Stimulated activated naive CD8-positive, alpha-beta T cell treated with anti-CD3 and anti-CD28 coated beads, Interleukin-15, Interleukin-2, amounts not matched to agents 100 U/mL and 50 U/mL, for 24 hours (primary cell): ENCODE data around the gene INCENP.

Experiments
- ATAC-seq: fragments of 150-1000 bp; cut with Tn5 transposase; one replicate; pipeline ENCODE4 v1.10.0; 2021
- DNase-seq: peaks from one replicate; pipeline ENCODE4 v3.0.0; 2021

INCENP gene

DNA sequence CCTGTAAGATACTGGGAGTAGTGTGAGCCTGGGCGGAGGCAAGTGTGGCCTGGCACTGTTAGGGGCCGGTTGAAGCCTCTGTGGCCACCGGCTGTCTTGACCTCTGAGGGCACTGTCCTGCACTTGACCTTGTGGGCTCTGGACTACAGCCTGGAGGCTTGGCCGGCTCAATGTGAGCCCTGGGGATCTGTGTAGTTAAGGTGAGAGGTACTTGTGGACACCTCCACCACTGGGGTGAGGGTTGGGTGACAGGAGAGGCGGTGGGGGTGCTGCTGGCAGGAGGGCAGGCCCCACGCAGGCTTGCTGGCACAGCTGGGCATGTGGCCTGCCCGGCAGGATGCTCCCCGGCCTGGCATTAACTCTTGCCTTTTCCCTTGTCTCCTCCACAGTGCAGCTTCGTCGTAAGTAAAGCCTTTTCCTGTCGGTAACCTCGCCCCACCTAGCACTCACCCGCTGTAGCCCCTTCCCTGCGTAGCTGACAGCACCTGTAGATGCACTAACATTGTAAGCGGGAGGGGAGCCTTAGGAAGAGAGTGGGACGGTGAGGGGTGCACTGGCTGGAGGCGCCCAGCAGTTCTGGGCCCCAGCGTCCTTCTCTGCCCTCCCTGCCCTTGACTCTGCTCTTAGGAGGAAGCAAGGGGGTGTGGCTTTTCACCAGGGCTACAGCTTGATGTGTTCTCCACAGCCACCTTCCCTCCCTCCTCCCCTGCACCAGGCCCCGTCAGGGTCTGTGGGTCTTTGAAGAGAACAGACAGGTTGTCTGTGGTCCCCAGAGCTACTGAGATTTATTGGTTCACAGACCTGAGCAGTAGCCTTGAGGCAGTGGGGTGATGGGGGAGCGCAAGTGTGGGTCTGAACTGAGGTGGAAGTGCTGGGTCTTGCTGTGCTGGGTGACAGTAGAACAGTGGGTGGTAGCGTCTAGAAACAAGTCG lies 17.6 kb downstream of the INCENP start:
- ATAC-seq (no peak), DNase-seq (no peak)

DNA sequence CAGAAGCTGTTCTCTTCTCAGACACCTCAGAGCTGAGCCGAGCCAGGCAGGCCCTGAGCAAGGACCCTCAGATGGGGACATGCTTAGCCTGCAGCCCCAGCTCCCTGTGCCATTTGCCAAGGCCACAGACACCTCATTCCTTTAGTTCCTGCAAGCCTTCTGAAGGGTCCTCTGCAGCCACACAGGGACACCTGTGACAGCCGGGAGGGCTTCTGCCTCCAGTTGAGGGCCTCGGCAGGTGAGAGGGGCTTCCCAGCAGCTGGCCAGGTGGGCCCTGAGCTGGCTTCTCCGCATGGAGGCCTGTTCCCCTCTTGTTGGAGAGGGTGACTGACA lies 18.2 kb downstream of the INCENP start:
- DNase-seq (no peak), ATAC-seq (no peak)

- ATAC-seq, result no peak
- DNase-seq, result no peak
Measured at GRCh38 chr11:62142921-62143320, 19.1 kb downstream of the INCENP start.

- DNase-seq, result no peak
- no peak for ATAC-seq
Measured at GRCh38 chr11:62143727-62144126, 19.9 kb downstream of the INCENP start.

GRCh38 chr11:62144641-62145255 lies 20.9 kb downstream of the INCENP start:
- ATAC-seq, result no peak
- no peak for DNase-seq

GRCh38 chr11:62145261-62145871 lies 21.6 kb downstream of the INCENP start:
- no peak for ATAC-seq
- no peak for DNase-seq

GRCh38 chr11:62146476-62147200 lies 22.8 kb downstream of the INCENP start:
- ATAC-seq (no peak), DNase-seq (no peak)

DNA sequence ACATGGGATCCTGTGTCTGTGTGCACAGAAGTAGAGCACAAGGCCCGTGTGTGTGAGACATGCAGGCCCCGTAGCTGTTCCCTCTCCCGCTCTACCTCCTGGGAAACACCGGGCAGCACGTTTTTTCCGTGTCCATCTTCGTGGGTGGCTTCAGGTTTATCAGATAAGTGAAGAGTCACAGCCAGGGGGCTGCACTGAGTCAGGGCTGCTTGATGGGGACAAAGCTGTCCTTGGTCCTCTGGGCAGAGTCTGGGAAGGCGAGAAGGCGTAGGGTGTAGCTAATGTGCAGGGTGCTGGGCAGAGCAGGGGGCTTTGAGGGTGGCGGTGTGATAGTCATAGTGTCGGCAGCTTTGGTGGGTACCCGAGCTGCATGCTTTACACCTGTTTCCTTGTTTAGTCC lies 23.7 kb downstream of the INCENP start:
- DNase-seq (no peak), ATAC-seq (no peak)

GRCh38 chr11:62148271-62148980 lies 24.6 kb downstream of the INCENP start:
- no peak for DNase-seq
- ATAC-seq, result no peak

GRCh38 chr11:62149986-62150886 lies 26.4 kb downstream of the INCENP start:
- no peak for ATAC-seq

DNA sequence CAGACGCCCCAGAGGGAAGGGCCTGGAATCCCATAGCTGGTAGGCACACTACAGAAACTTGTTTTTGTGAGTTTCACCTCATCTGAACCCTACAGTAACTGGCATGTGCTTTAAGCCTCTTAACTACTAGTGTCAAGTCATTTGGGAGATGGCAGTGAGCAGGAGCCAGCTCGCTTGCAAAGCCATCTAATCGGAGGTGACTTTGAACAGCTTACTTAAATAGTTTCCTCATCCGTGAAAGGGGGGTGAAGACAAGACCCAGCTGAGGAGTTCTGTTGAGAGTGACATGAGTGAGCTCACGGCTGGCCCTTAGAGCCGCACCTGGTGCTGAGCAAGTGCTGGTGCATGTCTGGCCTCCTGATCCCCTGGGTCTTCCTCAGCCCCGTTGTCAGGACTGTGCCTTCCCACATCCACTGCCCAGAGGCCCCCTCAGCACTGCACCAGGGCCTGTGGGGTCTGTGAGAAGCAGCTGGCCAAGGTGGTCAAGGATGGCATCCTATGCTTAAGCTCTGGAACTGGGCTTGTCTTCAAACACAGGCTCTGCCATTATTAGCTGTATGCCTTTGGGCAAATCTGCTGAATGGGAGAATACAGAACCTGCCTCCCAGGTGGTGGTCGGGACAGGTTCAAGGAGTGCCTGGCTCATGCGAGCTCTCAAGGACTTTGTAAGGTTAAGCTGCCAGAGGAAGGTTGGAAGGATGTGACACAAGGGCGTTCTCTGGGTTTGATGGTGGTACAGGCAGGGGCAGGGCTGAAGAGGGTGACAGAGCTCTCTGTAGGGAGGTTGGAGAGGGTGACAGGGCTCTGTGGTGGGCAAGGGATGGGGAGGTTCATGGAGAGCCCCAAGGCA lies 27.3 kb downstream of the INCENP start:
- ATAC-seq, result no peak
- DNase-seq, result no peak

More at GRCh38 chr11:62149986-62150886, 26.4 kb downstream of the INCENP start:
- DNase-seq, result no peak

DNA sequence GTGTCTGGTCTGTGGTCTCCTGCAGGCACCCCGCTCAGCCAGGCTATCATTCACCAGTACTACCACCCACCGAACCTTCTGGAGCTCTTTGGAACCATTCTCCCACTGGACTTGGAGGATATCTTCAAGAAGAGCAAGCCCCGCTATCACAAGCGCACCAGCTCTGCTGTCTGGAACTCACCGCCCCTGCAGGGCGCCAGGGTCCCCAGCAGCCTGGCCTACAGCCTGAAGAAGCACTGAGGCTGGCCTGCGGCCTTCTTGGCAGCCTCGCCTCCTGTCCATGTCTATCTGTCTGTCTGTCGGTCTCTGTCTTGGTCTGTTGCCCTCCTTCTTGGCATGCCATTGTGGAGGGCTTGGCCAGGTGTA lies 27.9 kb downstream of the INCENP start:
- no peak for ATAC-seq

DNA sequence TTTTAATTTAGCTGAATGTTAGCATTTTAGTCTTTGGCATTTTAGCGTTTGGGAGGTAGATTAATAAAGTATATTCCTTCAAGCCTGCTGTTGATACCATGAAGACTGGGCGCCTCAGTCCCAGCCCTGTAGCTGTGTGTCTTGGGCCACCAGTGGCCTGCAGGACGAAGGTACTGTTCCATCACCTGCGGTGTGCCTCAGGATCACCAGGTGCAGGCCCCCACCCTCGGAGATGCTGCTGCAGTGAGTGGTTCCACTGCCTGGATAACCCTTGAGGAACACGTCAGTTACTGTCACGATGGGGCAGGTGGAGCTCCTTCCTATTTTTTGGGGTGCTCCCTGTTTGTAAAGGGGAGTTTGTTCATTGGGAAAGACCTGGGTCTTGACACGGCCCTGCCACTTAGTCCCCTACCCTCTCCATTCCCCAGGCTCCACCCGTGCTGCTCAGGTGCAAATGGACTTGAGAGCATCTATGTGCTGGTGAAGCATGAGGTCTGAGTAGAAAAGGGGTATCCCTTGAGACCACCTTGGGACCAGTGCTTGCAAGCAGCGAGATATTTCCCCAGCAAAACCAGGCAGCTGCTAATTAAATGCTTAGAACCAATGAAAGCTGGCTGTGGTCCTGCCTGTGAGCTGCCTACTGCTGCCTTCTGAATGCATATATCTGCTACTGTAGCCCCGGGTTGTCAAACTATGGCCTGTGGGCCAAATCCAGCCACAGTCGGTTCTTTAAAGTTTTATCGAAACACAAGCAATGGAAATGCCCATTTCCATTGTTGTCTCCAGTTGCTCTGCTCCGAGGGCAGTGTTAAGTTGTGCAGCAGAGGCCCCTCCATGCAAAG lies 28.7 kb downstream of the INCENP start:
- ATAC-seq, result no peak
- no peak for DNase-seq

More for the DNA sequence above, 27.9 kb downstream of the INCENP start:
- DNase-seq, result no peak

DNA sequence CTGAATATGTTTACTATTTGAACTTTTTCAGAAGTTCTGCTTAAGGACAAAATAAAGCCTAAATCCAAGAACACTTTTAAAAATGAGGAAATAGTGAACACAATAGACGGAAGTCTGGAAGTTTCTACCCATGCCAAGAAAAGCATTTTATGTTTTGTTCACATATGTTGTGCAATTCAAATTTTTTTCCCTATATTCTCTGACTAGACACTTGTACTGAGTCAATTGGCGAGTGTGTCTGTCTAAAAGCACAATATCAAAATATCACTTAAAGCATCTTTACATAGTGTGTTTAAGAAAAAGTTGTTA lies 29.2 kb downstream of the INCENP start:
- DNase-seq, result no peak
- no peak for ATAC-seq

GRCh38 chr11:62153617-62154016 lies 29.8 kb downstream of the INCENP start:
- no peak for ATAC-seq

GRCh38 chr11:62157603-62158002 lies 33.8 kb downstream of the INCENP start:
- DNase-seq (no peak), ATAC-seq (no peak)

More at GRCh38 chr11:62153617-62154016, 29.8 kb downstream of the INCENP start:
- DNase-seq, result no peak

GRCh38 chr11:62166371-62166770 lies 42.6 kb downstream of the INCENP start:
- no peak for DNase-seq
- ATAC-seq, result no peak

DNA sequence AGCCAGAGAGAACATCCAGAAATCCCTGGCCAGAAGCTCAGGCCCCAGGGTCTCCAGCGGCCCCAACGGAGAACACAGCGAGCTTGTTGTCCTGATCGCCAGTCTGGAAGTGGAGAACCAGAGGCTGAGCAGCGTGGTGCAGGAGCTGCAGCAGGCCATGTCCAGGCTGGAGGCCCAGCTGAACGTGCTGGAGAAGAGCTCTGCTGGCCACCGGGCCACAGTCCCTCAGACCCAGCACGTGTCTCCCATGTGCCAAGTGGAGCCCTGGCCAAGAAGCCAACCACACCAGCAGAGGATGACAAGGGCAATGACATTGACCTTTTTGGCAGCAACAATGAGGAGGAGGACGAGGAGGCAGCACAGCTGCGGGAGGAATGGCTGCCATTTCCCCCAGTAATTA lies 45.6 kb downstream of the INCENP start:
- ATAC-seq, result no peak

GRCh38 chr11:62169935-62170334 lies 46.1 kb downstream of the INCENP start:
- no peak for ATAC-seq
- DNase-seq, result no peak

More for the DNA sequence above, 45.6 kb downstream of the INCENP start:
- DNase-seq, result no peak
